Measurements from ENCODE around the gene CHMP2A.

- TF ChIP-seq CTCF (IDR thresholded peaks at IDR 0.05): no peak
- no peak for TF ChIP-seq EP300 (IDR thresholded peaks at IDR 0.05)
Measured at GRCh38 chr19:58551577-58552471, 3.1 kb downstream of the CHMP2A start.
